OCI-LY7 (cell line): ENCODE data around the gene CNN1. TPM values are rescaled to one million over a fixed set of nuclear protein-coding genes. Genes with fewer than 3 reads are reported as not detected.

Source experiments
- BruUV-seq: library from RNA; stranded (reverse); fragments of 400-500 nt; replicated peaks from 2 replicates; lab custom pipeline; 2021; lab: Mats Ljungman, UMichigan
- CTCF ChIA-PET: fragments of 300-600 bp; sonication (Branson Sonifier 250); formaldehyde crosslinking; loops from one replicate; lab custom pipeline; 2022; ENCODE audit warnings: antibody characterized with exemption; ENCODE audit not compliant: unreplicated experiment; lab: Charles Lee
- POLR2A ChIA-PET: fragments of 300-600 bp; sonication (Branson Sonifier 250); formaldehyde crosslinking; loops from one replicate; lab custom pipeline; 2022; ENCODE audit warnings: antibody characterized with exemption; lab: Charles Lee
- DNase-seq: peaks from one replicate; pipeline ENCODE4 v3.0.0-alpha.2; 2015; ENCODE audit warnings: low spot score
- H2AFZ ChIP-seq: fragments of 200-600 bp; sonication (generic), shearing (Covaris generic); 2 replicates; pipeline ENCODE4 v1.6.1; 2014; ENCODE audit warnings: mild to moderate bottlenecking, antibody characterized with exemption, low read length, moderate library complexity
- H3K27ac ChIP-seq: fragments of 200-600 bp; sonication (generic); 2 replicates; pipeline ENCODE4 v1.5.1; 2014; ENCODE audit warnings: mixed run types, low read depth, mild to moderate bottlenecking, moderate library complexity, low read length, inconsistent platforms; ENCODE audit not compliant: poor library complexity, severe bottlenecking
- H3K36me3 ChIP-seq: fragments of 200-600 bp; sonication (generic); 2 replicates; pipeline ENCODE4 v1.6.1; 2014; ENCODE audit warnings: mild to moderate bottlenecking, antibody characterized with exemption, low read length, moderate library complexity, mixed read lengths; ENCODE audit not compliant: insufficient read depth
- H3K4me1 ChIP-seq: fragments of 200-600 bp; sonication (generic); 2 replicates; pipeline ENCODE4 v1.5.1; 2014; ENCODE audit warnings: mild to moderate bottlenecking, low read length; ENCODE audit not compliant: insufficient read depth, poor library complexity, severe bottlenecking
- H3K4me2 ChIP-seq: fragments of 200-600 bp; sonication (generic); 2 replicates; pipeline ENCODE4 v1.6.1; 2014; ENCODE audit warnings: mild to moderate bottlenecking, low read length
- H3K4me3 ChIP-seq: fragments of 200-600 bp; sonication (generic); 2 replicates; pipeline ENCODE4 v1.5.1; 2014; ENCODE audit warnings: mild to moderate bottlenecking, low read depth, low read length; ENCODE audit not compliant: poor library complexity, severe bottlenecking
- H3K79me2 ChIP-seq: fragments of 200-600 bp; sonication (generic); 2 replicates; pipeline ENCODE4 v1.6.1; 2016; ENCODE audit warnings: low read depth, mild to moderate bottlenecking, low read length, moderate library complexity, mixed read lengths; ENCODE audit not compliant: insufficient read depth
- H3K9me2 ChIP-seq: fragments of 200-600 bp; sonication (generic); 2 replicates; pipeline ENCODE4 v1.6.1; 2016; ENCODE audit warnings: mild to moderate bottlenecking, low read length, mixed read lengths; ENCODE audit not compliant: insufficient read depth
- H3K9me3 ChIP-seq: fragments of 200-600 bp; sonication (generic); 2 replicates; pipeline ENCODE4 v1.6.1; 2014; ENCODE audit warnings: mild to moderate bottlenecking, mixed run types, low read length, mixed read lengths
- H4K20me1 ChIP-seq: fragments of 200-600 bp; sonication (generic); 2 replicates; pipeline ENCODE4 v1.6.1; 2014; ENCODE audit warnings: mild to moderate bottlenecking, antibody characterized with exemption, low read length, moderate library complexity, mixed read lengths; ENCODE audit not compliant: insufficient read depth
- CTCF ChIP-seq: fragments of 200-600 bp; sonication (generic); conservative IDR thresholded peaks from 2 replicates; pipeline ENCODE4 v1.5.1; 2014; ENCODE audit warnings: mild to moderate bottlenecking, antibody characterized with exemption, low read length, moderate library complexity, mixed read lengths
- EZH2phosphoT487 ChIP-seq: fragments of 200-600 bp; sonication (generic); IDR thresholded peaks from 2 replicates; pipeline ENCODE4 v1.6.1; 2018; ENCODE audit warnings: low read depth, borderline replicate concordance, mild to moderate bottlenecking, mixed run types, antibody characterized with exemption, low read length, moderate library complexity, mixed read lengths
- intact Hi-C: fragments of 100-400 bp; cut with micrococcal nuclease; formaldehyde crosslinking; loops from one replicate; pipeline ENCODE4 v1.10.0; 2022; ENCODE audit not compliant: unreplicated experiment
- total RNA-seq, 2 experiments: library from RNA; depleted of rRNA in 1 of 2; stranded (reverse); fragments of >200 nt in 1 of 2; shearing (Covaris generic) in 1 of 2; gene quantifications; 2 replicates each; pipeline ENCODE4 v1.2.3, GENCODE V29; 2014 to 2022

The CNN1 gene
- total RNA-seq, 2 experiments from 2014 or later: not detected

DNA sequence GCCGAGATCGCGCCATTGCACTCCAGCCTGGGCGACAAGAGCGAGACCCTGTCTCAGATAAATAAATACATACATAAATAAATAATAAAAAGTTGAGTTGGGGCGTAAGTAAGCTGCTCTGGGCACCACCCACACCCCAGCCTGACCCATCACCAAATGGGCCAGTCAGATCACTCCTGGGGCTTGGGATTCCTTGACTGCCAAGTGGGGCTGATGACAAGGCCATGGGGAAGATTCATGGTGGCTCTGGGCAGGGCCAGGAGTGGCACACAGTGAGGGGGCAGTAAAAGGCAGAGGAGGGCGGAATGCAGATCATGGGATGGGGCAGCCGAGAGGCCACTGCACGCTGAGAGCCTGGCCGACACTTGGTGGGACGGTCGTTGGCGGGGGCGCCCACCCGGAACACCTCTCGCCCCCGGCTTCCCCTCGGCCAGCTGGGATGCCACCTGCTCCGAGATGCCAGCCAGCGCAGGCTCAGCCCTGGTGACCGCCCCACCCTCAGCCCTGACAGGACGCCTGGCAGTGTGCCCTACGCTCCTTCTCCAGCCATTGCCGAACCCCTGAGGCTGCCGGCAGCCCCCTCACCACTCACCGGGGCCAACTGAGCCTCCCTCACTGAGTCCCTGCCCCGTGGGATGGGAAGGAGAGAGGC lies 43.9 kb upstream of the CNN1 start:
- no peaks in the 10 kb centered on the region for H3K9me3 ChIP-seq
- intact Hi-C loops: no loop called here
- H2AFZ ChIP-seq: no peak overlapping the region
- no peaks in the 10 kb centered on the region for H3K79me2 ChIP-seq
- no peaks in the 10 kb centered on the region for H4K20me1 ChIP-seq
- ChIA-PET CTCF (no interaction called here), POLR2A (no interaction called here)
- BruUV-seq: no TSS peak
- no peak overlapping the region for H3K27ac ChIP-seq
- H3K9me2 ChIP-seq: no peaks in the 10 kb centered on the region
- no peak overlapping the region for H3K4me3 ChIP-seq
- no peaks in the 10 kb centered on the region for H3K4me1 ChIP-seq
- no peak overlapping the region for H3K4me2 ChIP-seq
- TF ChIP-seq EZH2phosphoT487 (no peak), CTCF (no peak)
- H3K36me3 ChIP-seq: peaks cover 42% of the 10 kb centered on the region
- DNase-seq: no peak

- Histone ChIP-seq H3K9me3 (no peaks in the 10 kb centered on the region), H3K4me3 (no peak overlapping the region), H3K36me3 (peaks cover 37% of the 10 kb centered on the region), H3K79me2 (no peaks in the 10 kb centered on the region), H4K20me1 (no peaks in the 10 kb centered on the region), H3K4me2 (no peak overlapping the region), H3K27ac (no peak overlapping the region), H3K9me2 (no peaks in the 10 kb centered on the region), H3K4me1 (no peaks in the 10 kb centered on the region), H2AFZ (no peak overlapping the region)
- no peak for DNase-seq
- no peak for TF ChIP-seq EZH2phosphoT487
- TF ChIP-seq CTCF: no peak
- CTCF ChIA-PET: no interaction called here
- no TSS peak for BruUV-seq
- POLR2A ChIA-PET: no interaction called here
- intact Hi-C loops: no loop called here
Measured at GRCh38 chr19:11495481-11495880, 43.2 kb upstream of the CNN1 start.

- ChIA-PET CTCF (no interaction called here), POLR2A (no interaction called here)
- Histone ChIP-seq H4K20me1 (no peaks in the 10 kb centered on the region), H3K9me3 (no peaks in the 10 kb centered on the region), H3K36me3 (peaks cover 37% of the 10 kb centered on the region), H3K4me1 (no peaks in the 10 kb centered on the region), H3K4me3 (no peak overlapping the region), H3K4me2 (no peak overlapping the region), H3K79me2 (no peaks in the 10 kb centered on the region), H2AFZ (no peak overlapping the region), H3K27ac (no peak overlapping the region), H3K9me2 (no peaks in the 10 kb centered on the region)
- intact Hi-C loops: loop anchor here (1.0 kb wide), 1 partner anchor 91 kb away; no protein-coding TSS in a partner anchor
- no peak for DNase-seq
- BruUV-seq: no TSS peak
- TF ChIP-seq EZH2phosphoT487 (no peak), CTCF (no peak)
Measured at GRCh38 chr19:11495885-11496284, 42.8 kb upstream of the CNN1 start.
